Glutamatergic neuron (in vitro differentiated cells): ENCODE results near the gene NDC1. TPM values are rescaled to one million over a fixed set of nuclear protein-coding genes. Genes with fewer than 3 reads are reported as not detected.

ENCODE experiments used
- DNase-seq: peaks from one replicate; pipeline ENCODE4 v3.0.0; 2022
- H3K27ac Mint-ChIP-seq: one replicate; pipeline ENCODE4 v1.8.0; 2020; ENCODE audit warnings: mild to moderate bottlenecking, mixed read lengths, inconsistent platforms; ENCODE audit not compliant: unreplicated experiment
- H3K27me3 Mint-ChIP-seq: one replicate; pipeline ENCODE4 v1.8.0; 2020; ENCODE audit warnings: mild to moderate bottlenecking, moderate library complexity, mixed read lengths, inconsistent platforms; ENCODE audit not compliant: unreplicated experiment
- H3K36me3 Mint-ChIP-seq: one replicate; pipeline ENCODE4 v1.8.0; 2020; ENCODE audit warnings: mild to moderate bottlenecking, mixed read lengths, inconsistent platforms; ENCODE audit not compliant: unreplicated experiment
- H3K4me1 Mint-ChIP-seq: one replicate; pipeline ENCODE4 v1.8.0; 2020; ENCODE audit warnings: mild to moderate bottlenecking, low read depth, mixed read lengths, inconsistent platforms; ENCODE audit not compliant: unreplicated experiment
- H3K4me3 Mint-ChIP-seq: one replicate; pipeline ENCODE4 v1.8.0; 2020; ENCODE audit warnings: mild to moderate bottlenecking, mixed read lengths, inconsistent platforms; ENCODE audit not compliant: unreplicated experiment
- H3K9me3 Mint-ChIP-seq: one replicate; pipeline ENCODE4 v1.8.0; 2020; ENCODE audit warnings: mild to moderate bottlenecking, moderate library complexity, mixed read lengths, inconsistent platforms; ENCODE audit not compliant: unreplicated experiment
- total RNA-seq: library from RNA; stranded (reverse); fragmentation: NEBNext Ultra II Directional; extraction: Animal tissue kit (Norgen Biotek cat#: 25700); gene quantifications from one replicate; pipeline ENCODE4 v1.2.1, GENCODE V29; 2021; ENCODE audit not compliant: unreplicated experiment
- TF ChIP-seq, protein P1 (sequence below): fragments of 200-600 bp; sonication (generic); IDR thresholded peaks from one replicate; pipeline ENCODE4 v1.5.0; 2021; ENCODE audit not compliant: partially characterized antibody, unreplicated experiment

Gene NDC1
- total RNA-seq, 1 donor from 2014 or later: 10.6 TPM

DNA sequence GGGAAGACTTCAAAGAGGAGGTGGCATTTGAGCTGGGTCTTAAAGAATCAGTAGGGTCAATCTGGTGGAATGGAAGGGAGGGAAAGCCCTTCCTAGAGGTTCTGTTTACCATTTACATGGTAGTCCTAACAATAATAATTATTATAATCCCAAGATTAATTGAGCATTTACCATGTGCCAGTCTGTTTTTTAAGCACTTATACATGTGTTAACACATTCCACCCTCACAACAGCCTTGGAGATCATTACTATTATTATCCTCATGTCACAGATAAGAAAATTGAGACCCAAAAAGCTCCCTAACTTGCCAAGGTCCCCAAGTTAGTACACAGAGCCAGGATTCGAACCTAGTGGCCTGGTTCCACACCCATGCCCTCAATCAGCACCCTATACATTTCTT, 109.9 kb downstream of the NDC1 start:
- H3K9me3 Mint-ChIP-seq: no peaks in the 10 kb centered on the region
- no peaks in the 10 kb centered on the region for H3K36me3 Mint-ChIP-seq
- TF ChIP-seq, protein P1, sequence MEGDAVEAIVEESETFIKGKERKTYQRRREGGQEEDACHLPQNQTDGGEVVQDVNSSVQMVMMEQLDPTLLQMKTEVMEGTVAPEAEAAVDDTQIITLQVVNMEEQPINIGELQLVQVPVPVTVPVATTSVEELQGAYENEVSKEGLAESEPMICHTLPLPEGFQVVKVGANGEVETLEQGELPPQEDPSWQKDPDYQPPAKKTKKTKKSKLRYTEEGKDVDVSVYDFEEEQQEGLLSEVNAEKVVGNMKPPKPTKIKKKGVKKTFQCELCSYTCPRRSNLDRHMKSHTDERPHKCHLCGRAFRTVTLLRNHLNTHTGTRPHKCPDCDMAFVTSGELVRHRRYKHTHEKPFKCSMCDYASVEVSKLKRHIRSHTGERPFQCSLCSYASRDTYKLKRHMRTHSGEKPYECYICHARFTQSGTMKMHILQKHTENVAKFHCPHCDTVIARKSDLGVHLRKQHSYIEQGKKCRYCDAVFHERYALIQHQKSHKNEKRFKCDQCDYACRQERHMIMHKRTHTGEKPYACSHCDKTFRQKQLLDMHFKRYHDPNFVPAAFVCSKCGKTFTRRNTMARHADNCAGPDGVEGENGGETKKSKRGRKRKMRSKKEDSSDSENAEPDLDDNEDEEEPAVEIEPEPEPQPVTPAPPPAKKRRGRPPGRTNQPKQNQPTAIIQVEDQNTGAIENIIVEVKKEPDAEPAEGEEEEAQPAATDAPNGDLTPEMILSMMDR: no peak
- H3K4me3 Mint-ChIP-seq: no peak overlapping the region
- H3K4me1 Mint-ChIP-seq: peaks cover 8% of the 10 kb centered on the region
- H3K27me3 Mint-ChIP-seq: no peaks in the 10 kb centered on the region
- no peak for DNase-seq
- no peak overlapping the region for H3K27ac Mint-ChIP-seq

DNA sequence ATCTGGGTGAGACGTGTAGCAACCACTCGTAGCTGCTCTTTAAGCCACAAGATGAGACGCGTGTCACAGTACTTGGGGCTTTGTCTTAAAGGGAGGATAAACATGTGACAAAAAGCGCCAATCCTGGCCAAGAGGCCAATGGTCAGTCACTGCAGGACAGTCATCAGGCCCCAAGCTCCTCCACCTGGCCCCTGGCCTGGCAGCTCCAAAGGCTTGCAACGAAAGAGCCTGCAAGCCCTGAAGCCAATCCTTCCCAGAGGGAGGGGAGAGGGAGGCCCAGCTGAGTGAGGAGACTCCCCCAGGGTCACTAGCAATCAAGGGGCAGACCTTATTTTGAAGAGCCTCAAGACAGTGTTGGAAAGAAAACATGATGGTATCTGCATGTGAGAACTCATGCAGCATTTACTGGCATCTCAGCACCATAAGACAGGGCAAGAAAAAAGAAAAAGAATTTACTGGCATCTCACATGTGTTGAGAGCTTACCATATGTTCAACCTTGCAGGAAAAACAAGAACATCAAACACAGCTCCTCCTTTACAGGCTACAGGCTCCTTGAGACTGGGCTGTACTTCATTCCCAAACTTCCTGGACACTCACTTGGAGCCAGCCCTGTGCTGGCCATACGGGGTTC, 110.5 kb downstream of the NDC1 start:
- no peaks in the 10 kb centered on the region for H3K36me3 Mint-ChIP-seq
- TF ChIP-seq, protein P1: no peak
- H3K9me3 Mint-ChIP-seq: no peaks in the 10 kb centered on the region
- no peak for DNase-seq
- H3K4me3 Mint-ChIP-seq: no peak overlapping the region
- H3K27ac Mint-ChIP-seq: no peak overlapping the region
- no peaks in the 10 kb centered on the region for H3K27me3 Mint-ChIP-seq
- H3K4me1 Mint-ChIP-seq: peaks cover 8% of the 10 kb centered on the region

DNA sequence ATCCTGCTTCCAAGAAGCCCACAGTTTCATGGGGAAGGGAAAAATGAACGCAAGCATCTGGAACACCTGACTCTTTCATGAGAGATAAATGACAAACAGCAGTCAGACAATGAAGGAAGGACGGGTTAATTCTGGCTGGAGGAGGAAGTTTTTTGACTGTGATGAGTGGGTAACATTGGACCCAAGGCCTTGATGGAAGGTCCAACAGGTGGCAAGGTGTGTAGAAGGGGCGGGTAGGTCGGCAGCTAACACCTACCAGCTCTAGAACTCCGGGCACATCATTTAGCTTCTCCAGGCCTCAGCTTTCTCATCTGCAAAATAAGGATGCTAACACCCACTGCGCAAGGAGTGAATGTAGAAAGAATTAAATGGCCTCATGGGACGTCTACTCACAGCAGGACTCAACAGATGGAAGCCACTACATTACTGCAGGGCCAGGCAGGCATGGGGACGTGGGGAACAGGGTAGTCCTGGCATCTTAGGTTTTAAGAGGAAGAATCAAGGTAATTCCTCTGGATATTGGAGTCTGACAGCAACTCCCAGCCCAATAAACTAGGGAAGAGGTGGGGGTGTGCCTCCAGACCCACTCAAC, 112.0 kb downstream of the NDC1 start:
- H3K27ac Mint-ChIP-seq: no peak overlapping the region

GRCh38 chr1:53725238-53725689, 112.8 kb downstream of the NDC1 start:
- H3K27ac Mint-ChIP-seq: no peak overlapping the region
- TF ChIP-seq, protein P1: no peak

More for the DNA sequence above, 112.0 kb downstream of the NDC1 start:
- Mint-ChIP-seq H3K4me3 (no peak overlapping the region), H3K27me3 (no peaks in the 10 kb centered on the region), H3K36me3 (no peaks in the 10 kb centered on the region), H3K4me1 (peaks cover 8% of the 10 kb centered on the region), H3K9me3 (no peaks in the 10 kb centered on the region)
- TF ChIP-seq, protein P1: no peak
- DNase-seq: no peak

GRCh38 chr1:53722025-53722424, 116.1 kb downstream of the NDC1 start:
- no peak for DNase-seq
- Mint-ChIP-seq H3K27ac (no peak overlapping the region), H3K4me1 (peaks cover 3% of the 10 kb centered on the region), H3K4me3 (no peak overlapping the region), H3K9me3 (no peaks in the 10 kb centered on the region), H3K36me3 (no peaks in the 10 kb centered on the region), H3K27me3 (peaks cover 2% of the 10 kb centered on the region)
- TF ChIP-seq, protein P1: no peak

More at GRCh38 chr1:53725238-53725689, 112.8 kb downstream of the NDC1 start:
- no peaks in the 10 kb centered on the region for H3K27me3 Mint-ChIP-seq
- no peak for DNase-seq
- H3K36me3 Mint-ChIP-seq: no peaks in the 10 kb centered on the region
- no peak overlapping the region for H3K4me3 Mint-ChIP-seq
- peaks cover 3% of the 10 kb centered on the region for H3K4me1 Mint-ChIP-seq
- H3K9me3 Mint-ChIP-seq: no peaks in the 10 kb centered on the region
